Measurements from ENCODE around the gene E2F4.

GRCh38 chr16:67197704-67198103 lies 5.7 kb downstream of the E2F4 start:
- TF ChIP-seq CTCF (IDR thresholded peaks at IDR 0.05; ENCODE audit: low read depth, low read length) (no peak), POLR2A (IDR thresholded peaks at IDR 0.05; ENCODE audit: extremely low read depth, insufficient read length) (no peak)

All from NB4 (cell line).